IPS-NIHi7 (cell line): ENCODE measurements around the gene MICALL2.

Source experiments
- DNase-seq: peaks from one replicate; pipeline ENCODE4 v3.0.0; 2012; ENCODE audit warnings: mixed read lengths; ENCODE audit errors: extremely low spot score

The MICALL2 gene

DNA sequence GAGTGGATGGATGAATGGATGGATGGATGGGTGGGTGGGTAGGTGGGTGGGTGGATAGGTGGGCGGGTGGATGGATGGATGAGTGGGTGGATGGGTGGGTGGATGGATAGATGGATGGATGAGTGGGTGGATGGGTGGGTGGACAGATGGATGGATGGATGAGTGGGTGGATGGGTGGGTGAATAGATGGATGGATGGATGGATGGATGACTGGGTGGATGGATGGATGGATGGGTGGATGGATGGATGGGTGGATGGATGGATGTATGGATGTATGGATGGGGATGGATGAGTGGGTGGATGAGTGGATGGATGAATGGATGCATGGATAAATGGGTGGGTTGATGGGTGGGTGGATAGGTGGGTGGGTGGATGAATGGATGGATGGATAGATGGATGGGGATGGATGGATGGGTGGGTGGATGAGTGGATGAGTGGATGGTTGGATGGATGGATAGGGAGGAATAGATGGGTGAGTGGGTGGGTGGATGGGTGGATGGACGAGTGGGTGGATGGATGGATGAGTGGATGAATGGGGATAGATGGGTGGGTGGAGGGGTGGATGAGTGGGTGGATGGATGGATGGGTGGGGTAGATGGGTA, 43.8 kb downstream of the MICALL2 start:
- no peak for DNase-seq

DNA sequence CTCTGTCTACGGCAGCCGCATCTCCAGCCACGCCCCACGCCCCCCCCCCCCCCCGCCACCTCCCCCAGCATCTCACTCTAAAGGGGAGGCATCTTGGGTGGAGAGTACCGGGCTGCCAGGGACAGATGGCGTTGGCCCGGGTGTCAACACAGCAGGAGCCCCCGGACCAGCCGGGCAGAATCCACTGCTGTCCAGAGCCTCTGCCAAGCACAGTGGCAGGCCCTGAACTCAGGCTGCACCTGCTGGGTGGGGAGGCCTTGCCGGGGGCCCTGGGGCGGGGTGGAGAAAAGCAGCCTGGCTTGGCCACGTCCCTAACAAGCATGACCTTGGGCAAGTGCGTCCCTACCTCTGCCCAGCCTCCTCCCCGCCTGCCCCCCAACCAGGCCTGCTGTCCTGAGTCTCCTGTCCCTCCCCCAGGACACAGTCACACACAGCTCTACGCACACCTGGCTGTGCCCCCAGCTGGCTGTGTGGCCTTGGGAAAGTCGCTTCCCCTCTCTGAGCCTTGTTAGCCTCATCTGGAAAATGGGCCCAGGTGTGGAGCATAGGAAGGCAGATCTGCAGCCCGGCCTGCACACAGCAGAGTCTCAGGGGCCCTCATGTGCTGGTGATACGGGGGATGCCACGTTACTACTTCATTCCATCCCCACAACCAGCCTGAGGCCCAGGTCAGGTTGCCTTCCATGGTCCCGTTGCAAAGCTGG, 45.2 kb downstream of the MICALL2 start:
- no peak for DNase-seq

DNA sequence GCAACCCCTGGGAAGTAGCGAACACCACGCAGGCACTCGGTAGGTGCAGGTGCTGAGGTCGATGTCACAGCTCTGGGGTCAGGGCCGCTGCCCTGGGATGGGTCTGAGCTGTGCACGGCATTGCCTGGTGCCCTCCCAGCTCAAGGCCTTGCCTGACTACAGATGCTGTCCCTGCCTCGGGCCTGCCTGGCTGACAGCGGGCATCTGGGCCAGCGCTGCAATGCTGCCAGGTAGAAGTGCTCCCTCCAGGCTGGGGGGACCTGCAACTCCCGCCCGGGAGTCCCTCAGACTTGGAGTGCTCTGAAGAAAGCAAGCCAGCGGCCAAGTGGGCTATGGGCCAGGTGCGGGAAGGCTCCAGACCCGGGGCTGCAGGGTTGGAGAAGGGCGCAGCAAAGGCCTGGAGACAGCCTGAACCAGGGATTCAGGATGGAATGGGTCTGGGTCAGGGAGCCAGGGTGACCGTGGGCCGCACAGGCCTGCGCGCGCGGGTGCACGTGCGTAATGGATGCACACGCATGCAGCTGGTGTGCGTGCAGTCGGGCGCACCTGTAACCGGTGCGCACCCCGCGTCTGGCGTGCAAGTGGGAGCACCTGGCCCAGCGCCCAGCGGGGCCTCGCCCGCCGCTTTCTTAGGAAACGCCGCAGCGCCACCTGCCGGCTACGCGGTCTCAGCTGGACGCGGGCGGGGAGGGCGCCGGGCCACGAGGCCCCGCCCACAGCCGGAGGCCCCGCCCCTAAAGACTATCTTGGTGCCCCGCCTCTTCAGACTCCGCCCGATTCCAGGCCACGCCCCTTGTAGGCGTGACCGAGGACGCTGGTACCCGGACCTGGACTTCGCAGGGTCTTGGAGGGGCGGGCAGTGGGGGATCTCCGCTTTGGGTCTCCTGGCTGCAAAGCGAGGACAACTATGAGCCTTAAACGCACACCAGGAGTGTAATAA, 46.7 kb downstream of the MICALL2 start:
- DNase-seq = peak; percentile 100

DNA sequence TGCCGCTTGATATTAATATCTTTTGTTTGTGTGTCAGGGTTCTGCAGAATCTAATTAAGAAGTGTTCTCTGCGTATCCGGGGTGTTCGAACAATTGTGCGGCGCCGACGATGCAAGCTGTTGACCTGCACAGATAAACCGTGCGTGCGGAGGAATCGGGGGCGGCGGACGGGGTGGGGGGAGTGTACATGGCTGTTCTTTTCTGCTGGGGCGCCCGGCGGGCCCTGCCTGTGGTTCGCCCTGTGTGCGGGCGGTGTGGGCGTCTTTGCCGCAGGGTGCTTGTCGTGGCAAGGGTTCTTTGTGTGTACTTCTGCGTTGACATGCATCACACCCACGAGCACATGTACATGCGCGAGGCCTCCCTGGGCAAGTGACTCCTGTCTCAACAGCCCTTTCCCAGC, 47.9 kb downstream of the MICALL2 start:
- DNase-seq = no peak

DNA sequence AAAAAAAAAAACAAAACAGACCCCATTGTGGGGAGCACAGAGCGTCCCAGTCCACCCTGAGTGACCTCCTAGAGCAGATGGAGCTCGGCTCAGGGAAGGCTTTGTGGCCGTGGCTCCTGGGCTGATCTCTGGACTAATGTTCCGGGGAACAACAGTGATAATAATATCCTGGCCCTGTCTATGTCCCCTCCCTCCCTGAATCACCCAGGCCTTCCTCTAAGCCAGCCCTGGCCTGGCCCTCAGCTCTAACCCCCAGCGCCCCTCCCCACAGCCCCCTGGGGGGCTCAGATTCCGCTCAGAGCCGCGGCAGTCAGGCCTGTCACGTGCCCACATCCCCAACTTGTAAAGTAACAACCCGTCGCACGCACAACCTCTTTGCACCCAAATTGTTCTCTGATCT, 48.3 kb downstream of the MICALL2 start:
- DNase-seq = no peak

DNA sequence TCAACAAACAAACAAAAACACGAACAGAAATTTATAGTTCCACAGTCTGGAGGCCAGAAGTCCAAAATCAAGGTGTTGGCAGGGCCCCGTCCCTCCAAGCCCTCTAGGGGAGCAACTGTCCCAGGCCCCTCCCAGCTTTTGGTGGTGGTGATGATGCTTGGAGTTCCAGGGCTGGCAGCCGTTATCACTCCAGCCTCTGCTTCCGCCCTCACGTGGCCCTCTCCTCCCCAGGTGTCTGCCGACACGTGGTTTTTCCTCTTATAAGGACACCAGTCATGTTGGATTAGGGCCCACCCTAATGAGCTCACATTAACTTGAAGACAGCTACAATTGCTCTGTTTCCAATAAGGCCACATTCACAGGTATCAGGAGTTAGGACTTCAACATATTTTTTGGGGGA, 49.7 kb downstream of the MICALL2 start:
- DNase-seq = no peak

DNA sequence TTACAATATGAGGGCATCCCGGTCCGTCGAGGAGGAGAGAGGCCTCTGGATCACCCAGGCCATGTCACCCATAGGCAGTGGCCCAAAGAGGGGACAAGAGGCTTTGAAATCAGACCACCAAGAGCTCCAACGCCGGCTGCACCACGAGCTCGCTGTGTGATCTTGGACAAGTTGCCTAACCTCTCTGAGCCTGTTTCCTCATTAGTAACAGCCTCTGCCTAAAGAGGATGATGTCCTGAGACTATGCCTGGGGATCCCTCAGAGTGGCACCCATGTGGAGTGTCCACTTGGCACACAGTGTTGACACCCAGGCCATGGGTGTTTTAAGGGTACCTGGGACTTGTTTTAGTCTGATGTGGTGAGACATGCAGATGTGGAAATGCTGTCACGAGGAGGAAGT, 50.8 kb downstream of the MICALL2 start:
- no peak for DNase-seq

DNA sequence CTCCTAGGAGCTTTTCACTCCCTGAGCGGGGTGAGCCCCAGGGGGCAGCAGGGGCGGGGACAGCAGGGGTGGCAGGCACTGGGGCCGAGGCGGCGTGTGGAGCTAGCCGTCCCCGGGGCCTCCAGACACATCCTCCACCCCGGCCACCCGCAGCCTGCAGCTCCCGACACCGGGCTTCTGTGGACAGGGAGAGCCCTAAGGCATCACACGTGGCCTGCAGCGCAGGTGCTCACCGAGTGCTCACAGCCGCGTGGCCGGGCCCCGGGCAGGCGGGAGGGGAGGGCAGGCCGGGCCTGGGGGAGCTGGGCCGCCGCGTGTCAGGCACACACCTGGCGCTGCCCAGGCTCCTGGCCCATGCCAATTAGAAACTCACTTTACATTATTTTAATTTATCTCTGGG, 51.4 kb downstream of the MICALL2 start:
- DNase-seq = no peak

DNA sequence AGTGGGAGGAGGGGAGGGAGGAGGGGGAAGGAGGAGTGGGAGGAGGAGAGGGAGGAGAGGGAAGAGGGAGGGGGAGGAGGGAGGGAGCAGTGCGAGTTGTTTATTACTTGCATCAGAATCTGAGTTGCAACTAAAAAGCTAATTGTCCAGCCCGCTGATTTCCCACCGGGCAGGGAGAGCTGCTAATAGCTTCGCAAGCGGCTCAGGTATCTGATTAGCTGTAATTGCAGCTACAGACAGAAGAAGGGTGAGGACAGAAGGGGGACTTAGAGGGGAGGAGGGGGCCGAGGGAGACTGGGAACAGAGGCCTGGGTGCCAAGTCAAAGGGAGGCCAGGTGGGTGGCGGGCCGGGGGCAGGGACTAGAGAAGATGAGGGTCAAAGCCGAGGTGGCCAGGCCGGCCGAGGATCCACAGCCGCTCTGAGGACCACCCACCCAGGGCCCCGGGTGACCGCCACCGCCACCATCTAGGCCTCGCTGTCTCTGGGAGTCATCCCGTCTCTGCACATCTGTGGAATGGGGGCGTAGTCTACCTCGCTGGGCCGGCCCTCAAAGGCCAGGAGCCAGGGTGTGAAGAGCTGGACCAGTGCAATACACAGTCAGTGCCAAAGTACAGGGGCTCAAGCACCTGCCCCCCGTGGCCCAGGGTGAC, 54.2 kb downstream of the MICALL2 start:
- DNase-seq = no peak

DNA sequence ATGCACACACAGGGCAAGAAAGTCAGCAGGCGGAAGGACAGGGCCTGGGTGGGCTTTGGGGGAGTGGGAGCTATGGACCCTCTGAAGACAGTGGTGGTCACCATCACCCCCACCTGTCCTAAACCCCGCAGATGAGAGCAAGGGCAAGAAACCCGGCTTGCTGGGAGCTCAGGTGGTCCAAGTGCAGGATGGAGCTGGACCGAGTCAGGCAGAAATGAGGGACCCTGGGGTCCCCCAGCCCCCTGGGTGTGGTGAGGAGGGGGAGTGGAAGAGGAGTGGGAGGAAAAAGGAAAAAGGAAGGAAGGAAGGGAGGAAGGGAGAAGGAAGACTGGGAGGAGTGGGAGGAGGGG, 54.8 kb downstream of the MICALL2 start:
- DNase-seq = no peak

DNA sequence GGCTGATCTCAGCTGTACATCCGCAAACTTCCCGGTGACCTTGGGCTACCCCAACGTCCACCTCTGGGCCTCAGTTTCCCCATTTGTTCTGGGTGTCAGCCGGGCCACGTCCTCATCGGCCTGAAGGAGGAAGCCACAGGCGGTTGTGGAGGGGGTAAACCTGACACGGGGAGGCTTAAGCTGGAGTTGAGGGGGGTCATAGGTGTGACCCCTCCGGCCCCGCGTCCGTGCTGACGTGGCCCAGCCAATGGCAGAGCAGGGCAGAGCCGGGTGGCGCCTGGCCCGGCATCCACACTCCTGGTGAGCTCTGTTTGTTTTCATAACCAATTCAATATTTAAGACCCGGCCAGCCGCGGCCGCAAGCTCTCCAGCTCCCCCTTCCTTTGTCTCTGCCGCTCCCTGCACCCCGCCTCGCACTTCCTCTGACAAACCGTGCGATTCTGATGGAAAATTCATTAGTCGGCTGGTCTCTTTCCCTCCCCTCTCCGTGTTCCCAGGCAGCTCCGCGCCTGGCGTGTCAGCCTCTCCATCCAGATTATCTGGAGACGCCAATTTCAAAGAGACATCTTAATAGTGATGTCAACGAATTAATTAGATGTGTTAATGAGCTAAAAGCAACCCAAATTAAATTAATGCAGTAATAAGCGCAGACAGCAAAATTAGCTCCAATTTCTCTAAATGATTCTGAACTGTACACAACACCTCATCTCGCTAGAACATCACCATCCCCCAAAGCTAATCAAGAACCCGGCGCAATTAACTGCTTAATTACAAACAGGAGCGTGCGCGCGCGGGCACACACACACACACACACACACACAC, 55.4 kb downstream of the MICALL2 start:
- no peak for DNase-seq

DNA sequence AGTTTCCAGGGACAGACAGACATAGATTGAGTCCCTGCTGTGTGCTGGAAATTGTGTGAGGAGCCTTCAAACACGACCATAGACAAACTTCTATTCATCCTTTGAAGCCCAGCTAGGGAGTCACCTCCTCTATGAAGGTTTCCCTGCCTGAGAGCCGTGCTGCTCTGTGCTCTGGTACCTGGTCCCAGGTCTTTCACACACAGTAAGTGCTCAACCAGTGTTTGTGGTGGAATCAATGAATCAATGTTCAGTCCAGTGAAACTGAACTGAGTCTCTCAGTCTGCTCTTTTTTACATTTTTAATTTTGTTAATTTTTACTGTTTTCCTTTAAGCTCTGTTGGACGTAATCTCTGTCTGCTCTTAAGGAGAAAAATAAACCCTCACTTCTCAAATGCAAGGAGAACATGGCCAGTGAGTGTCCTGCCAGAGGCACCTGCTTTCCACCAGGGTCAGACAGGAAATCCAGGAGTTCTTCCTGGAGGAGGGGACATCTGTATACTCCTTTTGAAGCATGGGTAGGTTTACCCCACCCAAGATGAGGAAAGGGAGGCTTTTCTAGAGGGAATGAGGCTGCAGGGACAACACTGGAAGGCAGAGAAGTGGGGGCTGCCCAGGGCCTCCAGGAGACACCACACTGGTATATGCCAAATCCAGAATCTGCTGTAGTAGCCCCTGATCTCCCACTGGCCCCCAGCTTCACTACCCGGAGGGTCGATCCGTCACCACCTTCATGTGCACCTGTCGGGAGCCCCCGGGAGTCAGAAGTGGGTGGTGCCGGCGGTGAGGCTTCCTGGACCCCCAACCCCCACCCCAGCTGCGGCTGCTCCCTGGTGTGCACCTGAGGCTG, 56.3 kb downstream of the MICALL2 start:
- no peak for DNase-seq

DNA sequence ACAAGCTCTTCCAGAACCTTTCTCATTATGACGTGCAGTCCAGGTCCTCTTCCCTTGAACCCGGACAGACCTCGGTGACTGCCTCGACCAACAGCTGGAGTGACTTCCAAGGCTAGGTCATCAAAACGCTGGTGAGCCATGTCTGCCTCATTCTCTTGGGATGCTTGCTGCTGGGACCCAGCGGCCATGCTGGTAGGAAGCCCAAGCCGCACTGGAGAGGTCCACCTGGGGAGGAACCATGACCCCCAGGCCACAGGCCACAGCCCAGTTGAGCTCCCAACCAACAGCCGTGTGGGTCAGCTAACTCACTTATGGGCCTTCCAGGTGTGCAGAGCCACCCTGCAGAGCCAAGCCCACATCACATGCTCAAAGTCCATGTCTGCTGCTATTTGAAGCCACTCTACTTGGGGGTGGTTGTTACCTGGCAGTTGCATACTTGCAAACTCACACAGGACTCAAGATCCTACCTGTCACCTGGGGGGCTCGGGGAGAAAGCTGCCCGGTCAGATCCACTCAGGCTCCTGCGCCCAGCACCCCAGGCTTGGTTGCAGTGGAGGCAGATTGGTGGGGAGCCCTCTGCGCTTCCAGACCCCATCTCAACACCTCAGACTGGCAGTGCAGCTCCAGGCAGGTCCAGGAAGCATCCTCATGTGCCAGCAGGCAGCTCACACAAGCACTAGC, 57.0 kb downstream of the MICALL2 start:
- no peak for DNase-seq

DNA sequence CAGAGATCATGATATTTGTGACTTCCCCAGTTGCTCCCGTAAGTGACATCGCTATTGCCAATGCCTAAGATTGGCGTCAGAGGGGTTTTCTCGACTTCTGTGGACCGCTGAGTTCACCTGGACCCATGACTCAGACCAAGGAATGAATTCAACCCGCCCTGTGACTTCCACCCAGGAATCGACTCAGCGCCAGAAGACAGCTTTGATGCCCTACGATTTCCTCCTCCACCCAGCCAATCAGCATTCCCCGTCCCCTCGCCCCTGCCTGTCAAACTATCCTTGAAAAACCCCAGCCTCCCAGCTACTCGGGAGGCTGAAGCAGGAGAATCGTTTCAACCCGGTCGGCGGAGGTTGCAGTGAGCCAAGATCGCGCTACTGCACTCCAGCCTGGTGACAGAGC, 58.3 kb downstream of the MICALL2 start:
- DNase-seq = no peak

DNA sequence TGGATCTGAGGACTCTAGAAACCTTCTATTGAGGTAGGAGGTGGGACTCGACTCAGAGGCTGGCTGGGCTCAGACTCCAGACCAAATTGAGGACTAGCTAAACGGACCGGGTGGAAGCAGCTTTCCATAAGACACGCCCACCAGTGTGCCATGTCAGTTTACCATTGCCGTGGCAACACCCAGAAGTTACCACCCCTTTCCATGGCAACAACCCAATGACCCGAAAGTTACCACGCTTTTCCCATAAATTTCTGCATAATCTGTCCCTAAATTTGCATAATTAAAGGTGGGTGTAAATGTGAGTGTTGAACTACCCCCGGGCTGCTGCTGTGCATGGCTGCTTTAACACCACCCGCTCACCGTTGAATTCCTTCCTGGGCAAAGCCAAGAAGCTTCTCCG, 58.9 kb downstream of the MICALL2 start:
- DNase-seq = no peak

DNA sequence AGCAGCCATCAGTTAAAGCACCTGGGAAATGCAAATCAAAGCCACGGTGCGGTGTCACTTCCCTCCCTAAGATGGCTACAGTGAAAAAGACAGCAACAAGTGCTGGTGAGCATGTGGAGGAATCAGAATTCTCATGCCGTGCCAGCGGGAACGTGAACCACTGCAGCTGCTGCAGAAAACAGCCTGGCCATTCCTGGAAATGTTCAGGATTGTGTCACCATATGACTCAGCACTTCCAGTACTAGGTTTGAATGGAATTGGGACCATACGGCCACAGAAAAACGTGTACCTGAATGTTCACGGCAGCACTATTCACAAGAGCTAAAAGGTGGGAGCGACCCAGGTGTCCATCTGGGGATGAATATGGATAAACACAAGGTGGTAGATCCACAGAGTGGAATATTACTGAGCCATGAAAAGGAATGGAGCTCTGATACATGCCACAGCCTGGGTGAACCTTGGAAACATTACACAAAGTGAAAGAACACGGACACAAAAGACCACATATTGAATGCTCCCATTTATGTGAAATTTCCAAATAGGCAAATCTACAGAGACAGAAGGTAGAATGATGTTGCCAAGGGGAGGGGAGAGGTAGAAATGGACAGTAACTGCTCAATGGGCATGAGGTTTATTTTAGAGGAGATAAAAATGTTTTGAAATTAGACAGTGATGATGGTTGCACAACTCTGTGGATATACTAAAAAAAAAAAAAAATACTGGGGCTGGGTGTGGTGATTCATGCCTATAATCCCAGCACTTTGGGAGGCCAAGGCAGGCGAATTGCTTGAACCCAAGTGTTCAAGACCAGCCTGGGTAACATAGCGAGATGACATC, 61.6 kb downstream of the MICALL2 start:
- no peak for DNase-seq

DNA sequence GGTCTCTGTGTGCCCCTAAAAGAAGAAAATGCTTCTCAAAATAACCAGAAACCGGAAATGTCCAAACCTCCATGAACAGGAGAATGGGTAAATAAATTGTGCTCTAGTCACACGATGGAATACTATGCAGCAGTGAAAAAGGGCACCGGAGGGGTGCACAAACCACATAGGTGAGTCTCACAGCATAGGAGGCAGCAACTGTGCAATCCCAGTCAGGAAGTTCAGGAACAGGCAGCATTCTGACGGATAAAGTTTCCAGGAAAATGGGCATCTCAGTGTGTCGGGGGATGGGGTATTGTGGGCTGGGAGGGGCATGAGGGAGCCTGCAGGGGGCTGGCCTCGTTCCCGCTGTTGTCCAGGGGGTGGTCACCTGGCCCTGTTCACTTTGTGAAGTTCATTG, 63.1 kb downstream of the MICALL2 start:
- DNase-seq = no peak

DNA sequence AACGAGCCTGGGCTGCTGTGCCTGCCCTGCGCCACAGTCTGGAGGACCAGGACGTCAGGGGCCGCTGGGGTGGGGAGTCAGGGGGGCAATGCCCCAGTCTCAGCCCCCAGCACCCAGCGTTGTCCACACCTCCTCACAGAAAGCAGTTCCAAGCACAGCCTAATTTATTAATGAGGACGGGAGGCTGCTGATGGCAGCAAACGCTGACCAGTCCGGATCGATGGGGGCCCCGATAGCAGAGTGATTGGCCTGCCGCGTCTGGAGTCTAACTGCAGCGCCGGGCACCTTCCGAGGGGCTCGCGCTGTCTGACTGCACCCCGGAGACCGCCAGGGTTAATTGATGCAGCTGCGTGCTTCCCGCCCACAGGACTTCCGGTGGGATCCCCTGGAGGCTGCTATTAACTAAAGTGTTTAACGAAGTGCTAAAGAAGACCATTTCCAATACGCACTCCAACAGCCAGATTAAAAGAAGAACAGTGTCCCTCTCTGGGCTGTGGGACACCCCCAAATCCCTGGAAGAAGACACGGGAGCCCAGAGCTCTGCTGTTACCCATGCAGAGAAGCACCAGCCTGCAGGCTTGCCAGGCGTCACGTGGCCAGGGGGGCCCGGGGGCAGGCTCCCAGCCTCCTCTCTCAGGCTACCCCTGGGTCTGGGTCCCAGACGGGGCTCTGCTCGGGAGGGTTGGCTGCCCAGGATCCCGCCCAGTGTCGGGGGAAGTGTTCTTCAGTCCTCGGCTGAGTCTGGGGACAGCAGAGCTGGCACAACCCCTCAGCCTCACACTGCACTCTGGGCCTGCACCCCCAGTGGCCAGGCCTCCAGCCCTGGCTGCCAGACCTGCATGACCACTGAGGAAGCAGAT, 63.8 kb downstream of the MICALL2 start:
- DNase-seq = no peak
